Astrocyte of the spinal cord (primary cell): ENCODE measurements around the gene EPHX1.
A peak's percentile ranks its signal among the peaks of the same experiment; 100 is the strongest.

Experiments used
- DNase-seq: peaks from one replicate; pipeline ENCODE4 v3.0.0; 2011; ENCODE audit warnings: low read depth, low spot score
- H3K4me3 ChIP-seq: 2 replicates; pipeline ENCODE4 v1.5.1; 2011; ENCODE audit warnings: low read depth, mild to moderate bottlenecking, low read length, moderate library complexity
- in situ Hi-C: cut with HindIII; loops from 2 replicates; pipeline ENCODE4 v1.10.0; 2017; ENCODE audit warnings: low sequenced_read_pairs
- TF ChIP-seq, protein P1 (sequence below): IDR thresholded peaks from 2 replicates; pipeline ENCODE4 v1.5.1; 2012; ENCODE audit warnings: low read depth, mild to moderate bottlenecking, low read length, inconsistent platforms

EPHX1 gene

DNA sequence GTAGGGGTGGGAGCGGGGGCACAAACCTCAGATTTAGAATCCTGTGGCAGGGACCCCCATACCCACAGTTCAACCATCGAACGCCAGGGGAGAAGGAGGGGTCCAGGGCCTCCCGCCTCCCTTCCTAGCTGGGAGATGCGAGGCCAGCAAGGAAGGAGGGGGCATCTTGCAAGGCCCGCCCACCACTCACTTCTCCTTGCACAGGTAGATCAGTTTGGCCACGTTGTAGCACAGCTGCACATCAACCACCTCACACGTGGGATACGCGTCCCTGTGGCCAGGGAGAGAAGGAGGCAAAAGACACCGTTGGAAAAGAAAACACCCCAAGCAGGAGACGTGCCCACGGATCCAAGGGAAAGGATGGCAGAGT lies 52.6 kb downstream of the EPHX1 start:
- no peak overlapping the region for H3K4me3 ChIP-seq
- TF ChIP-seq, protein P1, sequence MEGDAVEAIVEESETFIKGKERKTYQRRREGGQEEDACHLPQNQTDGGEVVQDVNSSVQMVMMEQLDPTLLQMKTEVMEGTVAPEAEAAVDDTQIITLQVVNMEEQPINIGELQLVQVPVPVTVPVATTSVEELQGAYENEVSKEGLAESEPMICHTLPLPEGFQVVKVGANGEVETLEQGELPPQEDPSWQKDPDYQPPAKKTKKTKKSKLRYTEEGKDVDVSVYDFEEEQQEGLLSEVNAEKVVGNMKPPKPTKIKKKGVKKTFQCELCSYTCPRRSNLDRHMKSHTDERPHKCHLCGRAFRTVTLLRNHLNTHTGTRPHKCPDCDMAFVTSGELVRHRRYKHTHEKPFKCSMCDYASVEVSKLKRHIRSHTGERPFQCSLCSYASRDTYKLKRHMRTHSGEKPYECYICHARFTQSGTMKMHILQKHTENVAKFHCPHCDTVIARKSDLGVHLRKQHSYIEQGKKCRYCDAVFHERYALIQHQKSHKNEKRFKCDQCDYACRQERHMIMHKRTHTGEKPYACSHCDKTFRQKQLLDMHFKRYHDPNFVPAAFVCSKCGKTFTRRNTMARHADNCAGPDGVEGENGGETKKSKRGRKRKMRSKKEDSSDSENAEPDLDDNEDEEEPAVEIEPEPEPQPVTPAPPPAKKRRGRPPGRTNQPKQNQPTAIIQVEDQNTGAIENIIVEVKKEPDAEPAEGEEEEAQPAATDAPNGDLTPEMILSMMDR, result no peak
- in situ Hi-C loops, result no loop called here
- no peak for DNase-seq

DNA sequence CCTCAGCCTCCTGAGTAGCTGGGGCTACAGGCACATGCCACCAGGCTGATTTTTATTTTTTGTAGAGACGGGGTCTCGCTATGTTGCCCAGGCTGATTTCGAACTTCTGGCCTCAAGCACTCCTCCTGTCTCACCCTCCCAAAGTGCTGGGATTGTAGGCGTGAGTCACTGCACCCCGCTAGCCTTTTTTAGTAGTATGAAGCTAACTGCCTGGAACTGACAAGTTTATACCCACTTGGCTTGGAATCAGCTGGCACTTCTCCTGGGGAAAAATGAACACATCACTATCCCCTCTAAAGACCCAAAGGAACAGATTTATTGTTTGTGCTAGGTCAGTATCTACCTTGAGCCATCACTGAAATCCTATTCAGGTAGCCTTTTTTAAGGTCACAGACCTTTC lies 53.2 kb downstream of the EPHX1 start:
- DNase-seq, result peak; percentile 49
- TF ChIP-seq, protein P1, result no peak
- in situ Hi-C loops, result no loop called here
- H3K4me3 ChIP-seq, result no peak overlapping the region

- in situ Hi-C loops, result no loop called here
- TF ChIP-seq, protein P1, result no peak
- no peak overlapping the region for H3K4me3 ChIP-seq
- DNase-seq, result no peak
These were observed 55.6 kb downstream of the EPHX1 start for GRCh38 chr1:225865514-225865913.

GRCh38 chr1:225866061-225866837 lies 56.3 kb downstream of the EPHX1 start:
- TF ChIP-seq, protein P1, result no peak
- no peak overlapping the region for H3K4me3 ChIP-seq
- in situ Hi-C loops, result no loop called here
- DNase-seq, result peak; percentile 83

DNA sequence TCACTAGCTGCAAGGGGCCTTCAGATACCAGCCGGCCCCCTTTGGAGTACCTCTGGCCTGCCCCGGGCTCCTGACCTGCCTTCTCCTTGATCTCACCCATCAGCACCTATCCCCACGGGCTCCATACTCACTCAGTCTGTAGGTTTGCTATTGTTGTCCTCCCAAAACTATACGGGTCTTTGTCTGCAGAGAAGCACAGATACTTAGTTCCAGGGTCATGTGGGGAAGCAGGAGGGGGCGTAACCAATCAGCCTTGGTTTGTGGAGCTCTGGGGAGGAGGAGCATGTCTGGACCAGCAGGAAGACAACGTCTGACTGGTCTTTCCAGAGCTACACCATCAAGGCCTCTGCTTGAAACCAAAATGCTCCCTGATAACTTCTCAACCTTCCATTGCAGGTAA lies 57.1 kb downstream of the EPHX1 start:
- no peak overlapping the region for H3K4me3 ChIP-seq

DNA sequence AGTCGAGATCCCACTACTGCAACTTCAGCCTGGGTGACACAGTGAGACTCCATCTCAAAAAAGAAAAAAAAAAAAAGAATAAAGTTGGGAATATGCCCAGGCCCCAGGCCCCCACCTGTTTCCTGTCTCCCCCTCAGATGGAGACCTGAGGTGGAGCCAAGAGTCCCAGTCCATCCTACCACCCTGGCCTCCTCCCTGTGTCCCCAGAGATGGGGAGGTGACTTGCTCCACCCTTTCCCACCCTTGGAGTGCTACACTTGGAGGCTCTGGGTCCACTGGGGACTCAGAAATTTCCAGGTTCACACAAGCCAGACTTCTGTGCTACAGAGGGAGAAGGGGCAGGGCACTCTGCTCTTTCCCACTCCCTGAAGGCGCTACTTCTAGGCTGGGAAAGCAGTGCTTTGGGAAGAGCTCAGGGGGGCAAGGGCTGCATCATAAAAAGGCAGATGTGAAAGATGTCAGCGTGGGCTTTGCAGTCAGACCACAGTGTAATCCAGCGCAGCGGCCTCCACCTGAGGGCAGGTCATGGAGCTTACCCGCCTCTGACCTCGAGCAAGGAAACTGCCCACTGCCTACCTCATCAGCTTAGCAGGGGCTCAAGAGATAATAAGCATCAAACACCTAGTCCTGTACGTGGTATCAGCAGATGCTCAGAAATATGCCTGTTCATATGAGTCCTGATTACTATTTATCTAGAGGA lies 58.9 kb downstream of the EPHX1 start:
- in situ Hi-C loops, result no loop called here
- TF ChIP-seq, protein P1, result no peak

More for the DNA sequence above, 57.1 kb downstream of the EPHX1 start:
- no peak for DNase-seq
- in situ Hi-C loops, result no loop called here
- TF ChIP-seq, protein P1, result no peak

More for the DNA sequence above, 58.9 kb downstream of the EPHX1 start:
- H3K4me3 ChIP-seq, result no peak overlapping the region
- no peak for DNase-seq
